ENCODE measurements around the gene ZNF544. TPM values are rescaled to one million over a fixed set of nuclear protein-coding genes. Genes with fewer than 3 reads are reported as not detected.
"Not testable (repeated sequence)": the region's sequence is repeated elsewhere in the genome, so short reads cannot be mapped to it uniquely, and the experiment has no call there.

Gene ZNF544
- polyA plus RNA-seq, 1 donor: 33.8 TPM

- no CpG with 5 or more reads among the region's 3 CpGs for WGBS (ENCODE audit: insufficient coverage, low lambda C conversion rate)
- H3K4me1 ChIP-seq (ENCODE audit: control insufficient read depth, insufficient read depth, low read length): no peaks in the 10 kb centered on the region
- peaks cover 62% of the 10 kb centered on the region for H3K9me3 ChIP-seq (ENCODE audit: control insufficient read depth, low read depth, low read length)
- no peak overlapping the region for H3K27ac ChIP-seq (ENCODE audit: low read length)
- peaks cover 78% of the 10 kb centered on the region for H3K36me3 ChIP-seq (ENCODE audit: control insufficient read depth, insufficient read depth, low read length)
- no peak for DNase-seq
- no peaks in the 10 kb centered on the region for H3K27me3 ChIP-seq (ENCODE audit: control insufficient read depth, insufficient read depth, low read length)
- H3K4me3 ChIP-seq (ENCODE audit: low read length): no peak overlapping the region
Observed at GRCh38 chr19:58248886-58249285, 20.2 kb downstream of the ZNF544 start.

- 100% methylated on average over 2 of the region's 2 CpGs for WGBS (ENCODE audit: insufficient coverage, low lambda C conversion rate)
- Histone ChIP-seq H3K27ac (ENCODE audit: low read length) (no peak overlapping the region), H3K4me3 (ENCODE audit: low read length) (no peak overlapping the region), H3K9me3 (ENCODE audit: control insufficient read depth, low read depth, low read length) (peaks cover 60% of the 10 kb centered on the region), H3K4me1 (ENCODE audit: control insufficient read depth, insufficient read depth, low read length) (no peaks in the 10 kb centered on the region), H3K36me3 (ENCODE audit: control insufficient read depth, insufficient read depth, low read length) (peaks cover 68% of the 10 kb centered on the region), H3K27me3 (ENCODE audit: control insufficient read depth, insufficient read depth, low read length) (no peaks in the 10 kb centered on the region)
- DNase-seq: peak in 1 of 2 donors; percentile 22
Observed at GRCh38 chr19:58252102-58252685, 23.5 kb downstream of the ZNF544 start.

GRCh38 chr19:58258259-58258658, 29.5 kb downstream of the ZNF544 start:
- H3K4me1 ChIP-seq (ENCODE audit: control insufficient read depth, insufficient read depth, low read length); H3K27ac ChIP-seq (ENCODE audit: low read length); H3K4me3 ChIP-seq (ENCODE audit: low read length); H3K27me3 ChIP-seq (ENCODE audit: control insufficient read depth, insufficient read depth, low read length); DNase-seq: not testable (repeated sequence)
- Histone ChIP-seq H3K9me3 (ENCODE audit: control insufficient read depth, low read depth, low read length) (peaks cover 92% of the 10 kb centered on the region), H3K36me3 (ENCODE audit: control insufficient read depth, insufficient read depth, low read length) (peaks cover 84% of the 10 kb centered on the region)
- WGBS (ENCODE audit: insufficient coverage, low lambda C conversion rate): no CpG with 5 or more reads among the region's 4 CpGs

- no peak for DNase-seq
- H3K4me3 ChIP-seq (ENCODE audit: low read length): no peak overlapping the region
- peaks cover 96% of the 10 kb centered on the region for H3K9me3 ChIP-seq (ENCODE audit: control insufficient read depth, low read depth, low read length)
- H3K36me3 ChIP-seq (ENCODE audit: control insufficient read depth, insufficient read depth, low read length): peaks cover 62% of the 10 kb centered on the region
- no peak overlapping the region for H3K27ac ChIP-seq (ENCODE audit: low read length)
- WGBS (ENCODE audit: insufficient coverage, low lambda C conversion rate): no CpG with 5 or more reads among the region's 3 CpGs
- H3K27me3 ChIP-seq (ENCODE audit: control insufficient read depth, insufficient read depth, low read length): no peaks in the 10 kb centered on the region
- H3K4me1 ChIP-seq (ENCODE audit: control insufficient read depth, insufficient read depth, low read length): no peaks in the 10 kb centered on the region
Observed at GRCh38 chr19:58261600-58261967, 32.9 kb downstream of the ZNF544 start.

- H3K36me3 ChIP-seq (ENCODE audit: control insufficient read depth, insufficient read depth, low read length): peaks cover 60% of the 10 kb centered on the region
- 100% methylated on average over 4 of the region's 19 CpGs for WGBS (ENCODE audit: insufficient coverage, low lambda C conversion rate)
- H3K27ac ChIP-seq (ENCODE audit: low read length): no peak overlapping the region
- H3K4me1 ChIP-seq (ENCODE audit: control insufficient read depth, insufficient read depth, low read length): no peaks in the 10 kb centered on the region
- H3K9me3 ChIP-seq (ENCODE audit: control insufficient read depth, low read depth, low read length): peaks cover 96% of the 10 kb centered on the region
- no peak for DNase-seq
- no peaks in the 10 kb centered on the region for H3K27me3 ChIP-seq (ENCODE audit: control insufficient read depth, insufficient read depth, low read length)
- no peak overlapping the region for H3K4me3 ChIP-seq (ENCODE audit: low read length)
Observed at GRCh38 chr19:58261968-58262921, 33.5 kb downstream of the ZNF544 start.

- H3K4me1 ChIP-seq (ENCODE audit: control insufficient read depth, insufficient read depth, low read length): no peaks in the 10 kb centered on the region
- DNase-seq: no peak
- no peak overlapping the region for H3K4me3 ChIP-seq (ENCODE audit: low read length)
- H3K36me3 ChIP-seq (ENCODE audit: control insufficient read depth, insufficient read depth, low read length): peaks cover 53% of the 10 kb centered on the region
- H3K27me3 ChIP-seq (ENCODE audit: control insufficient read depth, insufficient read depth, low read length): no peaks in the 10 kb centered on the region
- no CpG with 5 or more reads among the region's 7 CpGs for WGBS (ENCODE audit: insufficient coverage, low lambda C conversion rate)
- no peak overlapping the region for H3K27ac ChIP-seq (ENCODE audit: low read length)
- peaks cover 95% of the 10 kb centered on the region for H3K9me3 ChIP-seq (ENCODE audit: control insufficient read depth, low read depth, low read length)
Observed at GRCh38 chr19:58262922-58263296, 34.2 kb downstream of the ZNF544 start.

- WGBS (ENCODE audit: insufficient coverage, low lambda C conversion rate): no CpG with 5 or more reads among the region's 3 CpGs
- no peak for DNase-seq
- no peaks in the 10 kb centered on the region for H3K27me3 ChIP-seq (ENCODE audit: control insufficient read depth, insufficient read depth, low read length)
- H3K4me1 ChIP-seq (ENCODE audit: control insufficient read depth, insufficient read depth, low read length): no peaks in the 10 kb centered on the region
- peaks cover 32% of the 10 kb centered on the region for H3K36me3 ChIP-seq (ENCODE audit: control insufficient read depth, insufficient read depth, low read length)
- no peak overlapping the region for H3K4me3 ChIP-seq (ENCODE audit: low read length)
- no peak overlapping the region for H3K27ac ChIP-seq (ENCODE audit: low read length)
- H3K9me3 ChIP-seq (ENCODE audit: control insufficient read depth, low read depth, low read length): peaks cover 85% of the 10 kb centered on the region
Observed at GRCh38 chr19:58265100-58265499, 36.4 kb downstream of the ZNF544 start.

- peaks cover 83% of the 10 kb centered on the region for H3K9me3 ChIP-seq (ENCODE audit: control insufficient read depth, low read depth, low read length)
Observed at GRCh38 chr19:58268344-58268743, 39.6 kb downstream of the ZNF544 start.

GRCh38 chr19:58274771-58275201, 46.1 kb downstream of the ZNF544 start:
- no peak overlapping the region for H3K27ac ChIP-seq (ENCODE audit: low read length)
- peaks cover 48% of the 10 kb centered on the region for H3K9me3 ChIP-seq (ENCODE audit: control insufficient read depth, low read depth, low read length)
- no CpG with 5 or more reads among the region's 2 CpGs for WGBS (ENCODE audit: insufficient coverage, low lambda C conversion rate)
- H3K36me3 ChIP-seq (ENCODE audit: control insufficient read depth, insufficient read depth, low read length): peaks cover 27% of the 10 kb centered on the region
- H3K4me1 ChIP-seq (ENCODE audit: control insufficient read depth, insufficient read depth, low read length): no peaks in the 10 kb centered on the region
- H3K27me3 ChIP-seq (ENCODE audit: control insufficient read depth, insufficient read depth, low read length): no peaks in the 10 kb centered on the region
- DNase-seq: no peak
- H3K4me3 ChIP-seq (ENCODE audit: low read length): no peak overlapping the region

More at GRCh38 chr19:58268344-58268743, 39.6 kb downstream of the ZNF544 start:
- no peak for DNase-seq
- WGBS (ENCODE audit: insufficient coverage, low lambda C conversion rate): 100% methylated on average over 1 of the region's 3 CpGs
- H3K27ac ChIP-seq (ENCODE audit: low read length): no peak overlapping the region
- no peak overlapping the region for H3K4me3 ChIP-seq (ENCODE audit: low read length)
- H3K27me3 ChIP-seq (ENCODE audit: control insufficient read depth, insufficient read depth, low read length): no peaks in the 10 kb centered on the region
- no peaks in the 10 kb centered on the region for H3K4me1 ChIP-seq (ENCODE audit: control insufficient read depth, insufficient read depth, low read length)
- peaks cover 13% of the 10 kb centered on the region for H3K36me3 ChIP-seq (ENCODE audit: control insufficient read depth, insufficient read depth, low read length)

GRCh38 chr19:58275564-58275963, 46.9 kb downstream of the ZNF544 start:
- Histone ChIP-seq H3K27me3 (ENCODE audit: control insufficient read depth, insufficient read depth, low read length) (no peaks in the 10 kb centered on the region), H3K36me3 (ENCODE audit: control insufficient read depth, insufficient read depth, low read length) (peaks cover 27% of the 10 kb centered on the region), H3K27ac (ENCODE audit: low read length) (no peak overlapping the region), H3K4me1 (ENCODE audit: control insufficient read depth, insufficient read depth, low read length) (no peaks in the 10 kb centered on the region), H3K4me3 (ENCODE audit: low read length) (no peak overlapping the region), H3K9me3 (ENCODE audit: control insufficient read depth, low read depth, low read length) (peaks cover 42% of the 10 kb centered on the region)
- WGBS (ENCODE audit: insufficient coverage, low lambda C conversion rate): no CpG with 5 or more reads among the region's 3 CpGs
- no peak for DNase-seq
